H9 (cell line): Measurements from ENCODE around the gene LYPD1. TPM values are rescaled to one million over a fixed set of nuclear protein-coding genes. Genes with fewer than 3 reads are reported as not detected.

Experiments used
- DNase-seq: peaks from one replicate; pipeline ENCODE4 v3.0.0-alpha.2; 2017
- H2AFZ ChIP-seq: one replicate; pipeline ENCODE4 v1.6.1; 2013; ENCODE audit warnings: mild to moderate bottlenecking, low read length, control low read depth, moderate library complexity
- H2AK5ac ChIP-seq: 2 replicates; pipeline ENCODE4 v1.6.1; 2013; ENCODE audit warnings: low read length, control low read depth, mixed read lengths; ENCODE audit not compliant: insufficient read length
- H2BK120ac ChIP-seq: one replicate; pipeline ENCODE4 v1.6.1; 2013; ENCODE audit warnings: low read depth, mild to moderate bottlenecking, low read length, control low read depth, inconsistent platforms; ENCODE audit not compliant: poor library complexity, severe bottlenecking
- H2BK12ac ChIP-seq: 2 replicates; pipeline ENCODE4 v1.6.1; 2013; ENCODE audit warnings: low read length, control low read depth, mixed read lengths, low read depth; ENCODE audit not compliant: insufficient read length
- H2BK15ac ChIP-seq: 2 replicates; pipeline ENCODE4 v1.6.1; 2013; ENCODE audit warnings: low read depth, low read length, control low read depth
- H2BK20ac ChIP-seq: one replicate; pipeline ENCODE4 v1.6.1; 2013; ENCODE audit warnings: low read depth, mild to moderate bottlenecking, low read length, control low read depth, inconsistent platforms; ENCODE audit not compliant: poor library complexity, severe bottlenecking
- H2BK5ac ChIP-seq: 2 replicates; pipeline ENCODE4 v1.6.1; 2013; ENCODE audit warnings: low read length, control low read depth, mixed read lengths; ENCODE audit not compliant: insufficient read length
- H3K14ac ChIP-seq: 2 replicates; pipeline ENCODE4 v1.6.1; 2013; ENCODE audit warnings: low read length, control low read depth; ENCODE audit not compliant: insufficient read depth
- H3K18ac ChIP-seq: 2 replicates; pipeline ENCODE4 v1.6.1; 2013; ENCODE audit warnings: low read depth, mild to moderate bottlenecking, mixed read lengths, low read length, control low read depth; ENCODE audit not compliant: insufficient read length
- H3K23ac ChIP-seq: 2 replicates; pipeline ENCODE4 v1.6.1; 2013; ENCODE audit warnings: low read length, control low read depth, mixed read lengths, low read depth; ENCODE audit not compliant: insufficient read length
- H3K23me2 ChIP-seq: 2 replicates; pipeline ENCODE4 v1.6.1; 2013; ENCODE audit warnings: low read depth, mild to moderate bottlenecking, mixed read lengths, low read length, control low read depth; ENCODE audit not compliant: insufficient read length, poor library complexity, severe bottlenecking
- H3K27ac ChIP-seq: 2 replicates; pipeline ENCODE4 v1.5.1; 2013; ENCODE audit warnings: low read length, control low read depth, mixed read lengths, low read depth; ENCODE audit not compliant: insufficient read length
- H3K27me3 ChIP-seq: 2 replicates; pipeline ENCODE4 v1.6.1; 2013; ENCODE audit warnings: low read length, control low read depth, inconsistent platforms; ENCODE audit not compliant: insufficient read depth
- H3K4ac ChIP-seq: 2 replicates; pipeline ENCODE4 v1.6.1; 2013; ENCODE audit warnings: low read depth, mild to moderate bottlenecking, control low read depth, inconsistent platforms, low read length, moderate library complexity
- H3K4me1 ChIP-seq: 2 replicates; pipeline ENCODE4 v1.6.1; 2013; ENCODE audit warnings: low read length, control low read depth, inconsistent platforms; ENCODE audit not compliant: insufficient read depth
- H3K4me2 ChIP-seq: 2 replicates; pipeline ENCODE4 v1.6.1; 2013; ENCODE audit warnings: low read length, control low read depth, mixed read lengths; ENCODE audit not compliant: insufficient read length, insufficient read depth
- H3K56ac ChIP-seq: 2 replicates; pipeline ENCODE4 v1.6.1; 2013; ENCODE audit warnings: low read depth, mild to moderate bottlenecking, mixed read lengths, low read length, control low read depth; ENCODE audit not compliant: insufficient read length
- H3K79me1 ChIP-seq: 2 replicates; pipeline ENCODE4 v1.6.1; 2013; ENCODE audit warnings: low read depth, mild to moderate bottlenecking, moderate library complexity, low read length, control low read depth, inconsistent platforms; ENCODE audit not compliant: insufficient read depth, poor library complexity, severe bottlenecking
- H3K79me2 ChIP-seq: 2 replicates; pipeline ENCODE4 v1.6.1; 2013; ENCODE audit warnings: low read length, control low read depth, inconsistent platforms; ENCODE audit not compliant: insufficient read depth
- H3K9ac ChIP-seq: 2 replicates; pipeline ENCODE4 v1.6.1; 2013; ENCODE audit warnings: low read length, control low read depth, mixed read lengths; ENCODE audit not compliant: insufficient read length; ENCODE audit errors: extremely low read depth
- H3K9me3 ChIP-seq: one replicate; pipeline ENCODE4 v1.6.1; 2013; ENCODE audit warnings: low read depth, low read length, inconsistent platforms; ENCODE audit not compliant: control insufficient read depth
- H3T11ph ChIP-seq: one replicate; pipeline ENCODE4 v1.6.1; 2013; ENCODE audit warnings: mild to moderate bottlenecking, low read length, control low read depth, inconsistent platforms
- H4K20me1 ChIP-seq: one replicate; pipeline ENCODE4 v1.6.1; 2013; ENCODE audit not compliant: control insufficient read depth, insufficient read length, insufficient read depth
- H4K5ac ChIP-seq: 2 replicates; pipeline ENCODE4 v1.6.1; 2013; ENCODE audit warnings: low read depth, mild to moderate bottlenecking, mixed read lengths, low read length, control low read depth; ENCODE audit not compliant: insufficient read length
- H4K8ac ChIP-seq: replicated peaks from 2 replicates; pipeline ENCODE4 v1.6.1; 2013; ENCODE audit warnings: low read length, control low read depth, mixed read lengths, low read depth; ENCODE audit not compliant: insufficient read length
- H4K91ac ChIP-seq: 2 replicates; pipeline ENCODE4 v1.6.1; 2013; ENCODE audit warnings: low read depth, mild to moderate bottlenecking, moderate library complexity, mixed read lengths, low read length, control low read depth; ENCODE audit not compliant: insufficient read length
- H3K27ac Mint-ChIP-seq, 3 experiments: 2 replicates in 2 of 3; 3 replicates in 1 of 3; pipeline ENCODE4 v1.8.0; 2020 to 2021; ENCODE audit warnings: mixed read lengths in 3 of 3, mild to moderate bottlenecking in 1 of 3, moderate library complexity in 1 of 3
- H3K27me3 Mint-ChIP-seq: 2 replicates; pipeline ENCODE4 v1.8.0; 2021; ENCODE audit warnings: low read depth, mild to moderate bottlenecking, moderate library complexity, mixed read lengths
- H3K36me3 Mint-ChIP-seq, 3 experiments: 2 replicates in 2 of 3; 3 replicates in 1 of 3; pipeline ENCODE4 v1.8.0; 2020 to 2021; ENCODE audit warnings: low read depth in 3 of 3, mixed read lengths in 3 of 3; ENCODE audit not compliant: insufficient read depth in 1 of 3
- H3K4me1 Mint-ChIP-seq, 2 experiments: 2 replicates each; pipeline ENCODE4 v1.8.0; 2020; ENCODE audit warnings: mixed read lengths in 2 of 2
- H3K4me3 Mint-ChIP-seq, 2 experiments: 2 replicates in 1 of 2; 3 replicates in 1 of 2; pipeline ENCODE4 v1.8.0; 2020 to 2021; ENCODE audit warnings: mild to moderate bottlenecking in 2 of 2, mixed read lengths in 2 of 2, moderate library complexity in 1 of 2
- H3K9me3 Mint-ChIP-seq, 2 experiments: 2 replicates in 1 of 2; 3 replicates in 1 of 2; pipeline ENCODE4 v1.8.0; 2020; ENCODE audit warnings: mild to moderate bottlenecking in 2 of 2, mixed read lengths in 2 of 2, moderate library complexity in 1 of 2
- CTCF ChIP-seq: fragments of 200-600 bp; sonication (generic); conservative IDR thresholded peaks from 3 replicates; pipeline ENCODE4 v1.8.0; 2021; ENCODE audit warnings: antibody characterized with exemption, mild to moderate bottlenecking
- WGBS: extraction: QIAGEN DNeasy Blood & Tissue Kit; methylation state at CpG from one replicate; pipeline ENCODE4 v1.1.7; 2013; ENCODE audit warnings: missing lambda C conversion rate, low lambda C conversion rate, mixed read lengths; ENCODE audit not compliant: insufficient read length; ENCODE audit errors: extremely low coverage; 5-methylcytosine and 5-hydroxymethylcytosine counted together
- total RNA-seq: library from RNA; stranded (reverse); gene quantifications from 2 replicates; pipeline ENCODE4 v1.2.1, GENCODE V29; 2021

LYPD1 gene
- total RNA-seq, 1 experiment from 2014 or later: 10.6 TPM

GRCh38 chr2:132597831-132598230, 72.2 kb downstream of the LYPD1 start:
- Histone ChIP-seq H3K23ac (no peak overlapping the region), H3K56ac (no peak overlapping the region), H3K27ac (no peak overlapping the region), H3K18ac (no peak overlapping the region), H2BK120ac (no peak overlapping the region), H3K4me1 (no peaks in the 10 kb centered on the region), H3K79me2 (no peaks in the 10 kb centered on the region), H4K8ac (no peak overlapping the region), H2BK12ac (no peak overlapping the region), H4K5ac (no peak overlapping the region), H4K91ac (no peak overlapping the region), H2BK15ac (no peak overlapping the region), H3T11ph (no peak overlapping the region), H4K20me1 (no peaks in the 10 kb centered on the region), H2AK5ac (no peak overlapping the region), H3K79me1 (no peaks in the 10 kb centered on the region), H3K9ac (no peak overlapping the region), H2BK5ac (no peak overlapping the region), H3K23me2 (no peaks in the 10 kb centered on the region), H2BK20ac (no peak overlapping the region), H3K27me3 (no peaks in the 10 kb centered on the region), H3K9me3 (no peaks in the 10 kb centered on the region), H3K4ac (no peak overlapping the region), H3K14ac (no peak overlapping the region), H2AFZ (no peak overlapping the region), H3K4me2 (no peak overlapping the region)
- peaks cover 4 to 19% of the 10 kb centered on the region in 2 experiments; a peak in 3 of 4 replicates for H3K4me1 Mint-ChIP-seq
- DNase-seq: no peak
- WGBS: no CpG with 5 or more reads among the region's 1 CpG
- no peak overlapping the region for H3K27ac Mint-ChIP-seq
- no peak for TF ChIP-seq CTCF
- peaks cover 0 to 5% of the 10 kb centered on the region in 2 experiments; a peak in 1 of 5 replicates for H3K9me3 Mint-ChIP-seq
- H3K4me3 Mint-ChIP-seq: no peak overlapping the region
- peaks cover 4% of the 10 kb centered on the region for H3K27me3 Mint-ChIP-seq
- H3K36me3 Mint-ChIP-seq: no peaks in the 10 kb centered on the region
